ENCODE data around the gene JUNB. TPM values are rescaled to one million over a fixed set of nuclear protein-coding genes. Genes with fewer than 3 reads are reported as not detected.

Gene JUNB
- total RNA-seq, 1 experiment from 2014 or later: 194 TPM

- RAD21 ChIA-PET (ENCODE audit: low non-redundant PET in 1 of 2, low total read pairs in 2 of 2, uncharacterized antibody in 2 of 2, unreplicated experiment in 2 of 2): interaction anchor here (1.0 to 1.5 kb wide), 4 partner anchors 9 to 21 kb away, joined by 3 to 4 read pairs (median 4); no protein-coding TSS in a partner anchor
- Histone ChIP-seq H3K36me3 (ENCODE audit: control insufficient read depth in 1 of 2, insufficient read depth in 2 of 2, low read length in 2 of 2) (peaks cover 0 to 4% of the 10 kb centered on the region in 2 experiments; a peak in 1 of 4 replicates), H3K4me1 (ENCODE audit: control insufficient read depth in 1 of 2, insufficient read depth in 2 of 2, low read length in 2 of 2) (peaks cover 41 to 70% of the 10 kb centered on the region in 2 experiments), H3K9me2 (ENCODE audit: insufficient read depth) (no peaks in the 10 kb centered on the region), H3K27me3 (ENCODE audit: insufficient read depth, low read length) (no peaks in the 10 kb centered on the region), H3K27ac (ENCODE audit: low read depth, low read length) (peak within 1 kb of the TSS; percentile 94), H2AFZ (ENCODE audit: low read depth, low read length, poor library complexity, severe bottlenecking) (peak within 1 kb of the TSS; percentile 59), H3K79me2 (ENCODE audit: insufficient read depth, low read length) (peaks cover 6% of the 10 kb centered on the region; the same call in 1 of the 2 replicates), H3K9me3 (ENCODE audit: control insufficient read depth in 1 of 2, insufficient read depth in 1 of 2, low read depth in 1 of 2, low read length in 2 of 2) (no peaks in the 10 kb centered on the region), H3K4me2 (ENCODE audit: low read length) (peak within 1 kb of the TSS; percentile 99), H4K20me1 (ENCODE audit: insufficient read depth) (no peaks in the 10 kb centered on the region), H3K4me3 (replicated peaks in 1 of 2; ENCODE audit: low read depth in 1 of 2, low read length in 2 of 2) (peak within 1 kb of the TSS; percentile 80 to 83), H3K9ac (ENCODE audit: low read length) (peak within 1 kb of the TSS; percentile 78)
- TF ChIP-seq, protein P1, sequence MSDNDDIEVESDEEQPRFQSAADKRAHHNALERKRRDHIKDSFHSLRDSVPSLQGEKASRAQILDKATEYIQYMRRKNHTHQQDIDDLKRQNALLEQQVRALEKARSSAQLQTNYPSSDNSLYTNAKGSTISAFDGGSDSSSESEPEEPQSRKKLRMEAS (IDR thresholded peaks at IDR 0.05): peak; percentile 96
- no peak for TF ChIP-seq RAD21 (IDR thresholded peaks at IDR 0.05; ENCODE audit: low read depth)
- peak; percentile 50 for TF ChIP-seq YY1 (IDR thresholded peaks at IDR 0.05; ENCODE audit: extremely low read depth, insufficient replicate concordance, low read depth, low read length)
- peak; percentile 52; the same call in 1 of the 2 replicates for TF ChIP-seq SIN3A (IDR thresholded peaks at IDR 0.05; ENCODE audit: low read depth)
- TF ChIP-seq ZBTB33 (IDR thresholded peaks at IDR 0.05; ENCODE audit: extremely low read depth, insufficient replicate concordance, low read length): peak; percentile 88
- no peak for TF ChIP-seq CEBPB (IDR thresholded peaks at IDR 0.05; ENCODE audit: low read depth)
- no peak for TF ChIP-seq ZNF274 (IDR thresholded peaks at IDR 0.05; ENCODE audit: low read depth, low read length)
- TF ChIP-seq, protein P2, sequence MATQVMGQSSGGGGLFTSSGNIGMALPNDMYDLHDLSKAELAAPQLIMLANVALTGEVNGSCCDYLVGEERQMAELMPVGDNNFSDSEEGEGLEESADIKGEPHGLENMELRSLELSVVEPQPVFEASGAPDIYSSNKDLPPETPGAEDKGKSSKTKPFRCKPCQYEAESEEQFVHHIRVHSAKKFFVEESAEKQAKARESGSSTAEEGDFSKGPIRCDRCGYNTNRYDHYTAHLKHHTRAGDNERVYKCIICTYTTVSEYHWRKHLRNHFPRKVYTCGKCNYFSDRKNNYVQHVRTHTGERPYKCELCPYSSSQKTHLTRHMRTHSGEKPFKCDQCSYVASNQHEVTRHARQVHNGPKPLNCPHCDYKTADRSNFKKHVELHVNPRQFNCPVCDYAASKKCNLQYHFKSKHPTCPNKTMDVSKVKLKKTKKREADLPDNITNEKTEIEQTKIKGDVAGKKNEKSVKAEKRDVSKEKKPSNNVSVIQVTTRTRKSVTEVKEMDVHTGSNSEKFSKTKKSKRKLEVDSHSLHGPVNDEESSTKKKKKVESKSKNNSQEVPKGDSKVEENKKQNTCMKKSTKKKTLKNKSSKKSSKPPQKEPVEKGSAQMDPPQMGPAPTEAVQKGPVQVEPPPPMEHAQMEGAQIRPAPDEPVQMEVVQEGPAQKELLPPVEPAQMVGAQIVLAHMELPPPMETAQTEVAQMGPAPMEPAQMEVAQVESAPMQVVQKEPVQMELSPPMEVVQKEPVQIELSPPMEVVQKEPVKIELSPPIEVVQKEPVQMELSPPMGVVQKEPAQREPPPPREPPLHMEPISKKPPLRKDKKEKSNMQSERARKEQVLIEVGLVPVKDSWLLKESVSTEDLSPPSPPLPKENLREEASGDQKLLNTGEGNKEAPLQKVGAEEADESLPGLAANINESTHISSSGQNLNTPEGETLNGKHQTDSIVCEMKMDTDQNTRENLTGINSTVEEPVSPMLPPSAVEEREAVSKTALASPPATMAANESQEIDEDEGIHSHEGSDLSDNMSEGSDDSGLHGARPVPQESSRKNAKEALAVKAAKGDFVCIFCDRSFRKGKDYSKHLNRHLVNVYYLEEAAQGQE (IDR thresholded peaks at IDR 0.05; ENCODE audit: low read depth): no peak
- TF ChIP-seq POLR2AphosphoS5 (IDR thresholded peaks at IDR 0.05; ENCODE audit: low read depth, low read length): peak; percentile 73
- no peak for TF ChIP-seq FOSL1 (IDR thresholded peaks at IDR 0.05; ENCODE audit: low read depth)
- peak; percentile 88 for TF ChIP-seq SP1 (IDR thresholded peaks at IDR 0.05; ENCODE audit: low read depth)
- no peak for TF ChIP-seq TCF7L2 (IDR thresholded peaks at IDR 0.05; ENCODE audit: borderline replicate concordance, extremely low read depth, insufficient read depth, insufficient read length)
- no peak for TF ChIP-seq ELF1 (IDR thresholded peaks at IDR 0.05; ENCODE audit: borderline replicate concordance, low read depth)
- TF ChIP-seq ZFX (IDR thresholded peaks at IDR 0.05): peak; percentile 42; the same call in 1 of the 2 replicates
- TF ChIP-seq CBX3 (IDR thresholded peaks at IDR 0.05; ENCODE audit: low read depth): no peak
- intact Hi-C loops (cut with micrococcal nuclease): loop anchor here (5.0 kb wide), 1 partner anchor 72 kb away; no protein-coding TSS in a partner anchor
- TSS peak; percentile 54 for BruUV-seq (replicated peaks)
- DNase-seq (ENCODE audit: low read depth, low spot score) (peak; percentile 95), ATAC-seq (peak; percentile 76)
- CTCF ChIA-PET: interaction anchor here (0.7 to 7.0 kb wide), 10 partner anchors 8 to 73 kb away, joined by 3 to 88 read pairs (median 5); partner anchors contain the start of genes JUNB and RTBDN
- POLR2A ChIA-PET: interaction anchor here (0.8 to 8.8 kb wide), 4 partner anchors 12 to 60 kb away, joined by 3 to 172 read pairs (median 4); partner anchors contain the start of genes GET3 and JUNB
Observed at GRCh38 chr19:12774588-12775555, 16.4 kb upstream of the JUNB start, which contains the start of gene HOOK2. Gene HOOK2 (minus strand): TSS chr19:12775552. CDS start chr19:12775449, 103 bp downstream.
